WTC11 (cell line): ENCODE data around the gene NELL2.

ENCODE experiments used
- ATF3 ChIP-seq: sonication (generic); formaldehyde crosslinking; conservative IDR thresholded peaks from 2 replicates; pipeline ENCODE4 v1.8.1; 2022; ENCODE audit warnings: mild to moderate bottlenecking, missing genetic modification reagents
- CBFB ChIP-seq: sonication (generic); formaldehyde crosslinking; IDR thresholded peaks from 2 replicates; pipeline ENCODE4 v1.8.1; 2022; ENCODE audit warnings: mild to moderate bottlenecking, low read depth, missing genetic modification reagents
- CTCF ChIP-seq: fragments of 200-600 bp; IDR thresholded peaks from 2 replicates; pipeline ENCODE4 v1.8.0; 2022; ENCODE audit warnings: antibody characterized with exemption
- E2F4 ChIP-seq: sonication (generic); formaldehyde crosslinking; IDR thresholded peaks from 2 replicates; pipeline ENCODE4 v1.8.1; 2022; ENCODE audit warnings: low read depth, mild to moderate bottlenecking, moderate library complexity, missing genetic modification reagents, borderline replicate concordance
- ESRRA ChIP-seq: sonication (generic); formaldehyde crosslinking; IDR thresholded peaks from 2 replicates; pipeline ENCODE4 v1.8.1; 2022; ENCODE audit warnings: mild to moderate bottlenecking, missing genetic modification reagents, borderline replicate concordance
- FOXP4 ChIP-seq: sonication (generic); formaldehyde crosslinking; IDR thresholded peaks from 2 replicates; pipeline ENCODE4 v1.8.0; 2022; ENCODE audit warnings: mild to moderate bottlenecking, missing genetic modification reagents
- NFYB ChIP-seq: sonication (generic); formaldehyde crosslinking; conservative IDR thresholded peaks from 2 replicates; pipeline ENCODE4 v1.8.0; 2022; ENCODE audit warnings: low read depth, missing genetic modification reagents
- STAT6 ChIP-seq: sonication (generic); formaldehyde crosslinking; conservative IDR thresholded peaks from 2 replicates; pipeline ENCODE4 v1.8.1; 2023; ENCODE audit warnings: mild to moderate bottlenecking, low read depth, missing genetic modification reagents, moderate library complexity
- TP53 ChIP-seq: sonication (generic); formaldehyde crosslinking; IDR thresholded peaks from 2 replicates; pipeline ENCODE4 v1.8.1; 2023; ENCODE audit warnings: mild to moderate bottlenecking, missing genetic modification reagents
- USF2 ChIP-seq: sonication (generic); formaldehyde crosslinking; IDR thresholded peaks from 2 replicates; pipeline ENCODE4 v1.8.1; 2023; ENCODE audit warnings: mild to moderate bottlenecking, missing genetic modification reagents, moderate library complexity
- ZNF512 ChIP-seq: sonication (generic); formaldehyde crosslinking; IDR thresholded peaks from 2 replicates; pipeline ENCODE4 v1.8.1; 2022; ENCODE audit warnings: missing genetic modification reagents, borderline replicate concordance

GRCh38 chr12:44851586-44851985 is 24.5 kb downstream of the NELL2 start:
- TF ChIP-seq USF2, result no peak
- no peak for TF ChIP-seq NFYB (CRISPR knock-in tag)
- TF ChIP-seq CBFB (CRISPR knock-in tag), result no peak
- no peak for TF ChIP-seq ESRRA (CRISPR knock-in tag)
- TF ChIP-seq STAT6 (CRISPR knock-in tag), result no peak
- no peak for TF ChIP-seq E2F4
- TF ChIP-seq ATF3, result no peak
- TF ChIP-seq CTCF, result no peak
- no peak for TF ChIP-seq FOXP4 (CRISPR knock-in tag)
- TF ChIP-seq ZNF512 (CRISPR knock-in tag), result no peak
- TF ChIP-seq TP53 (CRISPR knock-in tag), result no peak
